ENCODE data around the gene DMD.
"Not testable (repeated sequence)": the region's sequence is repeated elsewhere in the genome, so short reads cannot be mapped to it uniquely, and the experiment has no call there.

Gene DMD

GRCh38 chrX:31521941-31522340 is 1689.4 kb downstream of the DMD start:
- DNase-seq (ENCODE audit: low read depth): no peak

- no peak for DNase-seq (ENCODE audit: low read depth)
Measured at GRCh38 chrX:31516527-31516926, 1694.8 kb downstream of the DMD start.

- DNase-seq (ENCODE audit: low read depth): no peak
Measured at GRCh38 chrX:31508338-31508737, 1703.0 kb downstream of the DMD start.

- DNase-seq (ENCODE audit: low read depth): no peak
Measured at GRCh38 chrX:31506928-31507327, 1704.4 kb downstream of the DMD start.

GRCh38 chrX:31506360-31506759 is 1705.0 kb downstream of the DMD start:
- no peak for DNase-seq (ENCODE audit: low read depth)

GRCh38 chrX:31500921-31501320 is 1710.4 kb downstream of the DMD start:
- DNase-seq (ENCODE audit: low read depth): peak; percentile 33

- peak; percentile 35 for DNase-seq (ENCODE audit: low read depth)
Measured at GRCh38 chrX:31499109-31499508, 1712.2 kb downstream of the DMD start.

GRCh38 chrX:31497086-31497485 is 1714.3 kb downstream of the DMD start:
- no peak for DNase-seq (ENCODE audit: low read depth)

GRCh38 chrX:31487951-31488350 is 1723.4 kb downstream of the DMD start:
- DNase-seq (ENCODE audit: low read depth): no peak

- DNase-seq (ENCODE audit: low read depth): peak; percentile 46
Measured at GRCh38 chrX:31483336-31483735, 1728.0 kb downstream of the DMD start.

GRCh38 chrX:31480696-31481095 is 1730.7 kb downstream of the DMD start:
- DNase-seq (ENCODE audit: low read depth): no peak

- no peak for DNase-seq (ENCODE audit: low read depth)
Measured at GRCh38 chrX:31471229-31471628, 1740.1 kb downstream of the DMD start.

GRCh38 chrX:31470753-31471152 is 1740.6 kb downstream of the DMD start:
- DNase-seq (ENCODE audit: low read depth): not testable (repeated sequence)

GRCh38 chrX:31464306-31464915 is 1746.9 kb downstream of the DMD start:
- no peak for DNase-seq (ENCODE audit: low read depth)

GRCh38 chrX:31461266-31461665 is 1750.1 kb downstream of the DMD start:
- DNase-seq (ENCODE audit: low read depth): no peak

GRCh38 chrX:31459361-31459760 is 1752.0 kb downstream of the DMD start:
- no peak for DNase-seq (ENCODE audit: low read depth)

- DNase-seq (ENCODE audit: low read depth): no peak
Measured at GRCh38 chrX:31449965-31450364, 1761.4 kb downstream of the DMD start.

- no peak for DNase-seq (ENCODE audit: low read depth)
Measured at GRCh38 chrX:31449081-31449480, 1762.3 kb downstream of the DMD start.

- DNase-seq (ENCODE audit: low read depth): no peak
Measured at GRCh38 chrX:31445542-31445941, 1765.8 kb downstream of the DMD start.

GRCh38 chrX:31443654-31444053 is 1767.7 kb downstream of the DMD start:
- no peak for DNase-seq (ENCODE audit: low read depth)

- DNase-seq (ENCODE audit: low read depth): no peak
Measured at GRCh38 chrX:31440546-31440945, 1770.8 kb downstream of the DMD start.

- DNase-seq (ENCODE audit: low read depth): no peak
Measured at GRCh38 chrX:31436424-31436823, 1774.9 kb downstream of the DMD start.

- no peak for DNase-seq (ENCODE audit: low read depth)
Measured at GRCh38 chrX:31435592-31435991, 1775.8 kb downstream of the DMD start.

- DNase-seq (ENCODE audit: low read depth): no peak
Measured at GRCh38 chrX:31433856-31434255, 1777.5 kb downstream of the DMD start.

GRCh38 chrX:31429915-31430314 is 1781.4 kb downstream of the DMD start:
- DNase-seq (ENCODE audit: low read depth): no peak
